Caki2 (cell line): Measurements from ENCODE around the gene TENT4A. TPM values are rescaled to one million over a fixed set of nuclear protein-coding genes. Genes with fewer than 3 reads are reported as not detected.

Experiments
- DNase-seq: peaks from one replicate; pipeline ENCODE4 v3.0.0-alpha.2; 2015; ENCODE audit warnings: low read depth
- in situ Hi-C: cut with HindIII; loops from 2 replicates; pipeline ENCODE4 v1.10.0; 2016; ENCODE audit warnings: low sequenced_read_pairs, low pct_unique_long_range_greater_than_20kb, mixed read lengths
- total RNA-seq: library from RNA; depleted of rRNA; stranded (reverse); fragments of >200 nt; shearing (Covaris generic); gene quantifications from 2 replicates; pipeline ENCODE4 v1.2.3, GENCODE V29; 2014; ENCODE audit warnings: low replicate concordance

TENT4A gene
- total RNA-seq, 1 experiment from 2014 or later = 6.2 TPM

- in situ Hi-C loops = no loop called here
- no peak for DNase-seq
Observed at GRCh38 chr5:6714226-6715041, 1.2 kb downstream of the TENT4A start.

- DNase-seq = no peak
- in situ Hi-C loops = no loop called here
Observed at GRCh38 chr5:6715271-6715670, 2.0 kb downstream of the TENT4A start.

- no peak for DNase-seq
- in situ Hi-C loops = no loop called here
Observed at GRCh38 chr5:6715758-6716628, 2.8 kb downstream of the TENT4A start.

DNA sequence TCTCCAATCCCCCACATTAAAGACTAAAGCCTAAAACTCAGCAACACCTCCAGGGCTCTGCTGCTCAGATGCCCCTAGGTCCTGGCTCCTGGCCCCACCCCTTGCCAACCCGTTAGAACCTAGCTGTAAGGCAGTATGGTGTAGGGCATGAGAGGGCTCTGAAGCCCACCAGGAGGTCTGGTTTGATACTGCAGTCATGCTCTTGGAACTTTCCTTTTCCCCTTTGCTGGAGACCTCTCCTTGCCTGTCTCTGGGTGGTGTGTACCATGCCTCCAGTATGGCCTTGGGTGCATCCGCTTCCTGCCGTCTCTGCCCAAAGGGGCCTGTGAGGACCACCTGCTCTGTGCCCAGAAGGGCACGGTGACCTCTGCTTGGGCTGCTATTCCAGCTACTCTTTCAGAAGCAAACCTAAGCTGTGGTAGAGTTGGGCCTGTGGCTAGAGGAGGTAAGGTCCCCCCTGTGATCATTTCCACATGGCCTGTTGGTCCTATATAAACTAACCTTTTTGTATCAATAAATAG is 3.5 kb downstream of the TENT4A start:
- in situ Hi-C loops = no loop called here
- no peak for DNase-seq

DNA sequence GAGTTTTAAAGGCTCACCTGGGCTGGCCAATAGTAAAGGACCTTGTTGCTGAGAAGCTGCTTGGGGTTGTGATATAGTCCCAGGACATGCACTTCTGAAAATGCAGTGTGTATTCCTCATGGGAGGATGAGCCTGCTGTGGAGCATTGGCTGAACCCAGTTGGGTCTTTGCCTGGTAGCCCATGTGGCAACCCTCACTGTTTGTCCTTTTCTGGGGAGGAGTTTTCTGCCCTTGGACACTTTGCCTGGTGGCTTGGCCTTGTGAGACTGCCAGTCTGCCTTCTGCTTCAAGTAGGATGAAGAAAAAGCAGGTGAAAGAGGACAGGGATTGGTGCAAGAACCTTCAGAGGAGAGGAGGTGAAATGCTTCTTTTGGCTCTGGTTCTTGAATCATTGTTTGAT is 4.0 kb downstream of the TENT4A start:
- in situ Hi-C loops = no loop called here
- no peak for DNase-seq

GRCh38 chr5:6717687-6718086 is 4.5 kb downstream of the TENT4A start:
- in situ Hi-C loops = no loop called here
- no peak for DNase-seq

GRCh38 chr5:6718161-6718681 is 5.0 kb downstream of the TENT4A start:
- no peak for DNase-seq
- in situ Hi-C loops = no loop called here

- DNase-seq = no peak
- in situ Hi-C loops = no loop called here
Observed at GRCh38 chr5:6718718-6719117, 5.5 kb downstream of the TENT4A start.

DNA sequence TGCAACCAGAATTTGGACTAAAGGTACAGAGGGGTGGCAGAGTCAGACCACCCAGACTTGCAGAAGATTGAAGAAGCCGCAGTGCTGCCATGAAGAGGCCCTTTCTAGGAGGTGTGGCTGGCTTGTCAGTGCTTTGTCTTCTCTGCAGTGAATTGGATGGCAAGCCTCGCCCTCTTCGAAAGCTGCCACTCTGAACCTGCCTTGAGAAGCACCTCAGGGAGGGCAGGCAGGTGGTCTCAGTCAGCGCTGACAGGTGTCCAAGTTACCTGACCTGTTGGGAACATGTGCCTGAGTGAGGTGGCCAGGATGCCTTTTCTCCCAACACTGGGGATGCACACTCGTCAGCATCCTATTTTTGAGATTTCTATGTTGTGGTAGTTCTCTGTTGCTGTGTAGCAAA is 6.2 kb downstream of the TENT4A start:
- DNase-seq = no peak
- in situ Hi-C loops = no loop called here

GRCh38 chr5:6719896-6720560 is 6.8 kb downstream of the TENT4A start:
- DNase-seq = no peak
- in situ Hi-C loops = no loop called here

- in situ Hi-C loops = no loop called here
- DNase-seq = no peak
Observed at GRCh38 chr5:6720561-6720921, 7.3 kb downstream of the TENT4A start.

DNA sequence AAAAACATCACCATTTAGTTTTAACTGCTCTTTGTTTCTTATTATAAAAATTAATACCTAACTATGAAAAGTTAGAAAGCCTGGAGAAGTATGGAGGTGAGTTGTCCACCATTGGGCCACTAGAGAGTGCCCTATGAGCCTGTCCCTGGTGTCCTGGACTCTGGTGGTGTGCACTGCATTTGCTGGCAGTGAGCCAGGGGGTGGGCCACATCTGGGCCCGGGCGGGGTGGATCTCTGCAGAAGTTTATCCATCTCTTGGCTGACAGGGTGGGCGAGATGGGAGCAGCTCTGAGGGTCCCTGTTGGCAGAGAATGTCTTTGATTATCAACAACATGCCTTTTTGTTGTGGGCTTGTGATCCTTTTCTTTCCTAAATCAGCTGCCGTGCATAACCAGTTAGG is 8.2 kb downstream of the TENT4A start:
- in situ Hi-C loops = no loop called here
- DNase-seq = no peak

GRCh38 chr5:6722015-6722414 is 8.8 kb downstream of the TENT4A start:
- in situ Hi-C loops = no loop called here
- no peak for DNase-seq

DNA sequence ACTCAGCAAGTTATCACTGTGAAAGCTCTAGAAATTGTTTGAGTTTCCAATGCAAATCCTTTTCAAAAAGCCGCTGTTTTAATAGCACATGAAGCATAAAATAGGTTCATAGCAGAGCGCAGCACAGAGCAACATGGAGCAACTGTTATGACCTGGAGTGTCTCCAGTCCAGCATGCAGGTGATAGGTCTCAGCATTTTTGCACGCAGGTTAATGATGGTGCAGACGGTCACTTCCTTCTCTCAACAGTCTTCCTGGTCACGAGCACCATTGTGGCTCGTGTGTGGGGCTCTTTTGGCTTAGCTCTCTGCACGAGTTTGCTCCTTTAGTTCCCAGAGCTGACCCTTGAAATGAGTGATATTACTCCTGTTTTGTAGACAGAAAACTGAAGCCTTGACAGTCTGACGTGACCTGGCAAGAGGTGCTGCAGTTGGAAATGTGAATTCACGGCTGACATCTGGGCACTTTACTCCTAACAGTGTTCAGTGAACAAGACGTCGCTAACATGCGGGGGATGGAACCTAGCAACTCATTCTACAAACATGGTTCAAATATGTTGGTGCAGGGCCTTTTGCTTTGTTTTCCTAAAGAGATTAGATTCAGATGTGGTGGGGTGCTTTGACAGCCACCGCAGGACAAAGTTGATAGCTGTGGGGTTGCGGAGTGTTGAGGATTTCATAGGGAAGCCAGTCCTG is 10.0 kb downstream of the TENT4A start:
- in situ Hi-C loops = no loop called here
- no peak for DNase-seq

GRCh38 chr5:6723816-6724300 is 10.6 kb downstream of the TENT4A start:
- no peak for DNase-seq
- in situ Hi-C loops = no loop called here

GRCh38 chr5:6724321-6724929 is 11.2 kb downstream of the TENT4A start:
- in situ Hi-C loops = no loop called here
- DNase-seq = no peak

GRCh38 chr5:6725421-6725820 is 12.2 kb downstream of the TENT4A start:
- in situ Hi-C loops = no loop called here
- no peak for DNase-seq

DNA sequence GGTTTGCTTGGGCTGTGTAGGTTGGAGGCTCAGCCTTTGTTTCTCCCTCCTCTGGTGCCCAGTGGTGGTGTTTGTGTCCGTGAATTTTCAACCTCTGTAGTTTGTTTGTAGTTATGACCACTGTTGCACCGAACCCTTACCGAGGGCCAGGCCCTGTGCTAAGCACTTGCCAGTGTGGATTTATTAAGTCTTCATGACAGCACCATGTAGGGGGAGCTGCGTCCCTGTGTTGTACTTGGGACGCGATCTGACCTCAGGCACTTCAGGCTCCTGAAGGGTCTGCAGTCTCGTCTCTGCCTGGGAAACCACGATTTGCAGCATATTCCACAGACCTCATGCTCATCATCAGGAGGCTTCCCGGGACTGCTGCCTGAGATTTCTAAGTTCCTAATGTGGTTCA is 12.8 kb downstream of the TENT4A start:
- DNase-seq = no peak
- in situ Hi-C loops = no loop called here
